Epithelial cell of proximal tubule (primary cell): ENCODE results near the gene RLIM. TPM values are rescaled to one million over a fixed set of nuclear protein-coding genes. Genes with fewer than 3 reads are reported as not detected.
"Not testable (repeated sequence)": the region's sequence is repeated elsewhere in the genome, so short reads cannot be mapped to it uniquely, and the experiment has no call there.

Experiments
- DNase-seq: peaks from one replicate; pipeline ENCODE4 v3.0.0-alpha.2; 2011; ENCODE audit warnings: low read depth
- H3K4me3 ChIP-seq: 2 replicates; pipeline ENCODE4 v1.5.1; 2011; ENCODE audit warnings: low read depth, mild to moderate bottlenecking, low read length
- total RNA-seq: library from RNA; depleted of rRNA; stranded (reverse); fragments of >200 nt; gene quantifications from 2 replicates; pipeline ENCODE4 v1.2.3, GENCODE V29; 2015
- TF ChIP-seq, protein P1 (sequence below): conservative IDR thresholded peaks from 2 replicates; pipeline ENCODE4 v1.5.1; 2012; ENCODE audit warnings: low read depth, mild to moderate bottlenecking, low read length

Gene RLIM, protein sequence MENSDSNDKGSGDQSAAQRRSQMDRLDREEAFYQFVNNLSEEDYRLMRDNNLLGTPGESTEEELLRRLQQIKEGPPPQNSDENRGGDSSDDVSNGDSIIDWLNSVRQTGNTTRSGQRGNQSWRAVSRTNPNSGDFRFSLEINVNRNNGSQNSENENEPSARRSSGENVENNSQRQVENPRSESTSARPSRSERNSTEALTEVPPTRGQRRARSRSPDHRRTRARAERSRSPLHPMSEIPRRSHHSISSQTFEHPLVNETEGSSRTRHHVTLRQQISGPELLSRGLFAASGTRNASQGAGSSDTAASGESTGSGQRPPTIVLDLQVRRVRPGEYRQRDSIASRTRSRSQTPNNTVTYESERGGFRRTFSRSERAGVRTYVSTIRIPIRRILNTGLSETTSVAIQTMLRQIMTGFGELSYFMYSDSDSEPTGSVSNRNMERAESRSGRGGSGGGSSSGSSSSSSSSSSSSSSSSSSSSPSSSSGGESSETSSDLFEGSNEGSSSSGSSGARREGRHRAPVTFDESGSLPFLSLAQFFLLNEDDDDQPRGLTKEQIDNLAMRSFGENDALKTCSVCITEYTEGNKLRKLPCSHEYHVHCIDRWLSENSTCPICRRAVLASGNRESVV
- 19.3 and 26.7 TPM in 2 replicates for total RNA-seq

GRCh38 chrX:74614093-74614909 lies at the start of gene RLIM:
TSS of gene RLIM (minus strand) at chrX:74614624. CDS start at chrX:74595977, 18,647 bp downstream.
- TF ChIP-seq, protein P1, sequence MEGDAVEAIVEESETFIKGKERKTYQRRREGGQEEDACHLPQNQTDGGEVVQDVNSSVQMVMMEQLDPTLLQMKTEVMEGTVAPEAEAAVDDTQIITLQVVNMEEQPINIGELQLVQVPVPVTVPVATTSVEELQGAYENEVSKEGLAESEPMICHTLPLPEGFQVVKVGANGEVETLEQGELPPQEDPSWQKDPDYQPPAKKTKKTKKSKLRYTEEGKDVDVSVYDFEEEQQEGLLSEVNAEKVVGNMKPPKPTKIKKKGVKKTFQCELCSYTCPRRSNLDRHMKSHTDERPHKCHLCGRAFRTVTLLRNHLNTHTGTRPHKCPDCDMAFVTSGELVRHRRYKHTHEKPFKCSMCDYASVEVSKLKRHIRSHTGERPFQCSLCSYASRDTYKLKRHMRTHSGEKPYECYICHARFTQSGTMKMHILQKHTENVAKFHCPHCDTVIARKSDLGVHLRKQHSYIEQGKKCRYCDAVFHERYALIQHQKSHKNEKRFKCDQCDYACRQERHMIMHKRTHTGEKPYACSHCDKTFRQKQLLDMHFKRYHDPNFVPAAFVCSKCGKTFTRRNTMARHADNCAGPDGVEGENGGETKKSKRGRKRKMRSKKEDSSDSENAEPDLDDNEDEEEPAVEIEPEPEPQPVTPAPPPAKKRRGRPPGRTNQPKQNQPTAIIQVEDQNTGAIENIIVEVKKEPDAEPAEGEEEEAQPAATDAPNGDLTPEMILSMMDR: no peak

GRCh38 chrX:74656079-74656745 lies 41.8 kb upstream of the RLIM start:
- no peak overlapping the region for H3K4me3 ChIP-seq
- TF ChIP-seq, protein P1: no peak
- DNase-seq: no peak

More at GRCh38 chrX:74614093-74614909, at the start of gene RLIM:
- peak within 1 kb of the TSS; percentile 70 for H3K4me3 ChIP-seq
- DNase-seq: peak; percentile 47

DNA sequence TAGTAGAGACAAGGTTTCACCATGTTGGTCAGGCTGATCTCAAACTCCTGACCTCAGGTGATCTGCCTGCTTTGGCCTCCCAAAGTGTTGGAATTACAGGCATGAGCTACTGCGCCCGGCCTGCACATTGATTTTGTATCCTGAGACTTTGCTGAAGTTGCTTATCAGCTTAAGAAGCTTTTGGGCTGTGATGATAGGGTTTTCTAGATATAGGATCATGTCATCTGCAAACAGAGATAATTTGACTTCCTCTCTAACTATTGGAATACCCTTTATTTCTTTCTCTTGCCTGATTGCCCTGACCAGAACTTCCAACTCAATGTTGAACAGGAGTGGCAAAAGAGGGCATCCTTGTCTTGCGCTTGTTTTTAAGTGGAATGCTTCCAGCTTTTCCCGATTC lies 40.5 kb upstream of the RLIM start:
- DNase-seq, H3K4me3 ChIP-seq: not testable (repeated sequence)

DNA sequence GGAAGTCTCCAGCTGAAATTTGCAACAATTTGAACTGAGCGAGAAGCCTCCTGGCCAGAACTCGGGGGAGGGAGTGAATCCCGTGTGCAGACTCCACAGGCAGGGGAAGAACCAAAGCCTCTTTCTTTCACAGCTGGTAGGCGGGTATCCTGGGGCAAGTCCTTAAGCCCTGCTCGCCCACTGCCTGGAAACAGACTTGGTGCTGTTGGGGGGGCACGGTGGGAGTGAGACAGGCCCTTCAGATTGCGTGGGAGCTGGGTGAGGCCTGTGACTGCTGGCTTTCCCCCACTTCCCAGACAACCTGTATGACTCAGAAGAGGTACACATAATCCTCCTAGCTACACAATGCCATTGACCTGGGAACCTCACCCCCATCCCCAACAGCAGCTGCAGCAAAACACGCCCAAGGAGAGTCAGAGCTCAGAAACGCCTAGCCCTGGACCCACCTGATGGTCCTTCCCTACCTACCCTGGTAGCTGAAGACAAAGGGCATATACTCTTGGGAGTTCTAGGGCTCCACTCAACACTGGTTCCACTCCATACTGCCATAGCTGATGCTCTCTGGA lies 22.4 kb upstream of the RLIM start:
- DNase-seq: no peak
- TF ChIP-seq, protein P1: no peak

GRCh38 chrX:74613370-74614092 lies 893 bp downstream of the RLIM start:
- TF ChIP-seq, protein P1: peak; percentile 17
- H3K4me3 ChIP-seq: peak overlapping the region; percentile 70
- DNase-seq: no peak

More for the DNA sequence above, 22.4 kb upstream of the RLIM start:
- H3K4me3 ChIP-seq: no peak overlapping the region

- TF ChIP-seq, protein P1: no peak
- DNase-seq: no peak
- no peak overlapping the region for H3K4me3 ChIP-seq
Observed at GRCh38 chrX:74606799-74607198, 7.6 kb downstream of the RLIM start.
